ENCODE measurements around the gene CHI3L1. TPM values are rescaled to one million over a fixed set of nuclear protein-coding genes. Genes with fewer than 3 reads are reported as not detected.

CHI3L1 gene
- total and polyA plus RNA-seq, 8 donors: 1.7 to 12.1 (median 7.9) TPM

GRCh38 chr1:203187689-203188264, 1.3 kb upstream of the CHI3L1 start:
- Histone ChIP-seq H3K4me1 (no peaks in the 10 kb centered on the region), H3K36me3 (no peaks in the 10 kb centered on the region), H3K27me3 (no peaks in the 10 kb centered on the region), H3K27ac (peak overlapping the region in 2 of 4 donors; percentile 50 to 55), H3K4me3 (no peak overlapping the region), H3K9me3 (no peaks in the 10 kb centered on the region)
- intact Hi-C loops (cut with DNase I): no loop called here
- ATAC-seq: no peak
- no peak for FAIRE-seq
- TF ChIP-seq, protein P1, sequence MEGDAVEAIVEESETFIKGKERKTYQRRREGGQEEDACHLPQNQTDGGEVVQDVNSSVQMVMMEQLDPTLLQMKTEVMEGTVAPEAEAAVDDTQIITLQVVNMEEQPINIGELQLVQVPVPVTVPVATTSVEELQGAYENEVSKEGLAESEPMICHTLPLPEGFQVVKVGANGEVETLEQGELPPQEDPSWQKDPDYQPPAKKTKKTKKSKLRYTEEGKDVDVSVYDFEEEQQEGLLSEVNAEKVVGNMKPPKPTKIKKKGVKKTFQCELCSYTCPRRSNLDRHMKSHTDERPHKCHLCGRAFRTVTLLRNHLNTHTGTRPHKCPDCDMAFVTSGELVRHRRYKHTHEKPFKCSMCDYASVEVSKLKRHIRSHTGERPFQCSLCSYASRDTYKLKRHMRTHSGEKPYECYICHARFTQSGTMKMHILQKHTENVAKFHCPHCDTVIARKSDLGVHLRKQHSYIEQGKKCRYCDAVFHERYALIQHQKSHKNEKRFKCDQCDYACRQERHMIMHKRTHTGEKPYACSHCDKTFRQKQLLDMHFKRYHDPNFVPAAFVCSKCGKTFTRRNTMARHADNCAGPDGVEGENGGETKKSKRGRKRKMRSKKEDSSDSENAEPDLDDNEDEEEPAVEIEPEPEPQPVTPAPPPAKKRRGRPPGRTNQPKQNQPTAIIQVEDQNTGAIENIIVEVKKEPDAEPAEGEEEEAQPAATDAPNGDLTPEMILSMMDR (IDR thresholded peaks at IDR 0.05): no peak
- no peak for DNase-seq
- 72 to 85% methylated on average over 3 of the region's 3 CpGs for WGBS, 2 donors

DNA sequence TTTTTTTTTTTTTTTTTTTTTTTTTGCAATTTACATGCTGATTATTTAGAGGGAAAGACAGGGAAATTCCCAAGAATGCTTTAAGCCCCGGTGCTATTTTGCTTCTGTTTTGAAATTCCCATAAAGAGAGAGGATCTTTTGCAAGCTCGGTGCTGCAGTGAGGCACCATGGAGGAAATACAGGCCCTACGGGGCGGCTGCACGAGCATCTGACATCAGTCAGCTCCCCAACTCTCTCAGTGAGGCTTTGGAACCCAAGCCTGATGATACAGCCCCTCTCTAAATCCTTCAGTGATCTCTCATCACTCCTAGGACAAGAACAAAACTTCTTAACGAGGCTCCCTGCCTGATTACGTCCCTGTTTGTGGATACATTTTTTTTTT, 791 bp upstream of the CHI3L1 start:
- no peak for DNase-seq
- no peaks in the 10 kb centered on the region for H3K36me3 ChIP-seq
- no peaks in the 10 kb centered on the region for H3K27me3 ChIP-seq
- peak overlapping the region in 3 of 4 donors; percentile 19 to 55 (median 50) for H3K27ac ChIP-seq
- no peak for FAIRE-seq
- no peaks in the 10 kb centered on the region for H3K4me1 ChIP-seq
- ATAC-seq: peak in 3 of 4 donors; percentile 20 to 30 (median 25)
- intact Hi-C loops (cut with DNase I): no loop called here
- H3K4me3 ChIP-seq: no peak overlapping the region
- TF ChIP-seq, protein P1 (IDR thresholded peaks at IDR 0.05): no peak
- no peaks in the 10 kb centered on the region for H3K9me3 ChIP-seq
- 42 to 53% methylated on average over 7 of the region's 7 CpGs for WGBS, 2 donors

DNA sequence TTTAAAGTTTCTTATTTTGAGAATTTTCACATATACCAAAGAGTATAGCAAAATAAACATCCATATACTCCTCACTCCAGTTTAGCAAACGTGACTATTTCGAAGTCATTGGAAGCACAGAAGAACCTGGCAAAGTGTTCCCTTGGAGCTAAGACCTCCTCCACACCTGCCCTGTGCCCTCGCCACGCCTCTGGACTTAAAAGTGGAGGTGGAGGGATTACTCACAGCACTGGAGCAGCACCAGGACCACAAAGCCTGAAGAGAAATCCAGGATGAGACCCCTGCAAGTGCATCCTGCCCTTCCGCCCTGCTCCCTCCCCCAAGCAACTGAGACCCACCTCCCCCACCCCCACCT, 436 bp downstream of the CHI3L1 start:
- Histone ChIP-seq H3K4me3 (no peak overlapping the region), H3K27me3 (no peaks in the 10 kb centered on the region), H3K9me3 (no peaks in the 10 kb centered on the region), H3K36me3 (no peaks in the 10 kb centered on the region), H3K27ac (peak overlapping the region in 2 of 4 donors; percentile 19 to 50), H3K4me1 (no peaks in the 10 kb centered on the region)
- TF ChIP-seq, protein P1 (IDR thresholded peaks at IDR 0.05): no peak
- WGBS, 2 donors: 79 to 82% methylated on average over 5 of the region's 5 CpGs
- intact Hi-C loops (cut with DNase I): no loop called here
- no peak for DNase-seq
- FAIRE-seq: no peak
- ATAC-seq: no peak

DNA sequence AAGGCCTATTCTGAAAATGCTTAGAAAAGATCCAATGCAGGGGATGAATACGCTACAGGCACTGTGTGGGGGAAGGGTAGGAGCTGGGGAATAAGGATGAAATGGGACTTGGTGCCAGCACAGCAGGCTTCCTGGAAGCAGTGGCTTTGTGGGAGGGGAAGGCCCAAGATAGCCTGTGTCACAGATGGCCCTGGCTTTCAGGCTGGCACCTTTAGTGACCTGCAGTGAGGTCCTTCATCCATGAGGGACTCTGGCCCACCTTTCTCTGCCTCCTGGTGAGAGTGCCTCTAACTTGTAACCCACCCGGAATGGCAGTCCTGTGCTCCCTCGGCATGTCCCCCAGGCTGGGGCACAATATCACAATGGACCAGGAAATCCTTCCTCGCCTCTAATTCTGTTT, 919 bp downstream of the CHI3L1 start:
- H3K27me3 ChIP-seq: no peaks in the 10 kb centered on the region
- no peak overlapping the region for H3K4me3 ChIP-seq
- ATAC-seq (no peak), DNase-seq (no peak), FAIRE-seq (no peak)
- no peaks in the 10 kb centered on the region for H3K4me1 ChIP-seq
- TF ChIP-seq, protein P1 (IDR thresholded peaks at IDR 0.05): no peak
- WGBS, 2 donors: 81 to 89% methylated on average over 4 of the region's 4 CpGs
- intact Hi-C loops (cut with DNase I): no loop called here
- H3K27ac ChIP-seq: peak overlapping the region in 1 of 4 donors; percentile 19
- no peaks in the 10 kb centered on the region for H3K36me3 ChIP-seq
- no peaks in the 10 kb centered on the region for H3K9me3 ChIP-seq

DNA sequence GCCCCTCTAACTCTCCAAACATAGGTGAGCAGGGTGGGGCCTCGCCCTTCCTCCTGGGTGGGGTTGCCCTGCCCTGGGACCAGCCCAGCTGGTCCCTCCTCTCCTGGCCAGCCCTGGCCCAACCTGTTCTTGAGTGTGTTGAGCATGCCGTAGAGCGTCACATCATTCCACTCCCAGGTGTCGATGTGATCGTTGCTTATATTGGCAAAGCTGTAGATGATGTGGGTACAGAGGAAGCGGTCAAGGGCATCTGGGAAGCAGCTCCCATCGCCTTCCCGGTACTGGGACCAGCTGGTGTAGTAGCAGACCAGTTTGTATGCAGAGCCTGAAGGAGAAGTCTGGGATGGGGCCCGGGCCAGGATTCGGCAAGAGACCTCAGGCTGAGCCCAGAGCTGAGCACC, 1.4 kb downstream of the CHI3L1 start:
- ATAC-seq (no peak), FAIRE-seq (no peak), DNase-seq (no peak)
- Histone ChIP-seq H3K36me3 (no peaks in the 10 kb centered on the region), H3K4me1 (no peaks in the 10 kb centered on the region), H3K4me3 (no peak overlapping the region), H3K27me3 (no peaks in the 10 kb centered on the region), H3K9me3 (no peaks in the 10 kb centered on the region), H3K27ac (no peak overlapping the region)
- intact Hi-C loops (cut with DNase I): no loop called here
- 85 to 89% methylated on average over 10 of the region's 10 CpGs for WGBS, 2 donors
- TF ChIP-seq, protein P1 (IDR thresholded peaks at IDR 0.05): no peak

Data from pancreas (tissue), 10 donors.